ENCODE data around the gene UGT1A8. TPM values are rescaled to one million over a fixed set of nuclear protein-coding genes. Genes with fewer than 3 reads are reported as not detected.

UGT1A8 gene
- total RNA-seq, 1 donor from 2014 or later: 0.17 TPM

DNA sequence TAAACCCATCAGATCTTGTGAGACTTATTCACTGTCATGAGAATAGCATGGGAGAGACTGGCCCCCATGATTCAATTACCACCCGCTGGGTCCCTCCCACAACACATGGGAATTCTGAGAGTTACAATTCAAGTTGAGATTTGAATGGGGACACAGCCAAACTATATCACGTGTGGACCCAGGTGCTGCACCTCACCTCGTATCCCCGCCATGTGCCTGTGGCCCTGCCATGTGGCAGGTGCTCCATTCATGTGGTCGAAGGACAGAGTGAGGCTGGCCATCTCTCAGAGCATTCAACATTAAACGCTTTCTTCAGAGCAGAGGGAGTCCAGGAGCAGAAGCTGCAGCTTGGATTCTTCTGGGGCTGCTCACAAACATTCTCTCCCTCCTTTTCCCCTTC lies 193.0 kb downstream of the UGT1A8 start:
- Mint-ChIP-seq H3K27me3 (peaks cover 17% of the 10 kb centered on the region), H3K9me3 (no peaks in the 10 kb centered on the region), H3K27ac (no peak overlapping the region), H3K4me1 (ENCODE audit: unreplicated experiment) (no peaks in the 10 kb centered on the region), H3K36me3 (no peaks in the 10 kb centered on the region), H3K4me3 (no peak overlapping the region)
- TF ChIP-seq, protein P1, sequence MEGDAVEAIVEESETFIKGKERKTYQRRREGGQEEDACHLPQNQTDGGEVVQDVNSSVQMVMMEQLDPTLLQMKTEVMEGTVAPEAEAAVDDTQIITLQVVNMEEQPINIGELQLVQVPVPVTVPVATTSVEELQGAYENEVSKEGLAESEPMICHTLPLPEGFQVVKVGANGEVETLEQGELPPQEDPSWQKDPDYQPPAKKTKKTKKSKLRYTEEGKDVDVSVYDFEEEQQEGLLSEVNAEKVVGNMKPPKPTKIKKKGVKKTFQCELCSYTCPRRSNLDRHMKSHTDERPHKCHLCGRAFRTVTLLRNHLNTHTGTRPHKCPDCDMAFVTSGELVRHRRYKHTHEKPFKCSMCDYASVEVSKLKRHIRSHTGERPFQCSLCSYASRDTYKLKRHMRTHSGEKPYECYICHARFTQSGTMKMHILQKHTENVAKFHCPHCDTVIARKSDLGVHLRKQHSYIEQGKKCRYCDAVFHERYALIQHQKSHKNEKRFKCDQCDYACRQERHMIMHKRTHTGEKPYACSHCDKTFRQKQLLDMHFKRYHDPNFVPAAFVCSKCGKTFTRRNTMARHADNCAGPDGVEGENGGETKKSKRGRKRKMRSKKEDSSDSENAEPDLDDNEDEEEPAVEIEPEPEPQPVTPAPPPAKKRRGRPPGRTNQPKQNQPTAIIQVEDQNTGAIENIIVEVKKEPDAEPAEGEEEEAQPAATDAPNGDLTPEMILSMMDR (conservative IDR thresholded peaks at IDR 0.05): no peak
- peak; percentile 59 for DNase-seq (ENCODE audit: extremely low spot score, unreplicated experiment)

DNA sequence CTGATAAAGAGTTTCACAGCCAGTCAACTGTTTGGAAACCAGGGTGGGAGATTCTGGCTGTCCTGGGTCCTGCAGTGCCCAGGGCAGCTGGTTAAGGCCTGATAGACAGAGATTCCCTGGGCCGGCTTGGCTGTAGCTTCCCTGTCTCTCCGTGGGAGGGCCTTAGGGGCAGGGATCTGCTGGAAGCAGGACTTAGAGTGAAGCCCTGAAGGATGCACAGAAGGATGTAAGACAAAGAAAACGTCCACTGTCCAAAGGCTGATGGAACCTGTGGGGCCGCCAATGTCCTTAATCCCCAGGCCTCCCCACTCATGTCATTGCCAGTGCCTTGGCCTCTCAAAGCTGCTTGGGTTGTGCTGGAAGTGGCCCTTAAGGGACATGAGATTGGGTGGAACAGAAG lies 193.7 kb downstream of the UGT1A8 start:
- peaks cover 15% of the 10 kb centered on the region for H3K27me3 Mint-ChIP-seq
- H3K4me3 Mint-ChIP-seq: no peak overlapping the region
- H3K27ac Mint-ChIP-seq: no peak overlapping the region

DNA sequence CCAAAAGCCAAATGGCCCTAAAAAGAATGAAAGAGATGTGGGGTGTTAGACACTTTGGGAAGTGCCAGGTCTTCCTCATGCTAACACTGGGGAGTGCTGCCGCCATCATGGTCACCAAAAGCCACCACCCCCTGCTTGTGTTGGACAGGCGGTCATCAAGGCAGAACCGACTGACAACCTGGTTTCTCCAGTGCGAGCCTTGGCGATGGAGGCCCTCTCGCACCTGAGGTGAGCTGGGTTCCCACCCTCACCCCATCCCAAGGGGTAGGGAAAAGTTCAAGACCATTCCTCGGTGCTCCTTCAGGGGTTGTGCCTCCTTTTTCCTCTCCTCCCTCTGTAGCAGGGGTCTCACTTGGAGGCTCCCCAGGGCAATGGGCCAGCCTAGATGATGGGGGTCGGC lies 194.3 kb downstream of the UGT1A8 start:
- Mint-ChIP-seq H3K9me3 (no peaks in the 10 kb centered on the region), H3K4me1 (ENCODE audit: unreplicated experiment) (peaks cover 5% of the 10 kb centered on the region), H3K27ac (no peak overlapping the region), H3K36me3 (no peaks in the 10 kb centered on the region), H3K27me3 (peaks cover 15% of the 10 kb centered on the region), H3K4me3 (no peak overlapping the region)
- TF ChIP-seq, protein P1 (conservative IDR thresholded peaks at IDR 0.05): no peak
- peak; percentile 40 for DNase-seq (ENCODE audit: extremely low spot score, unreplicated experiment)

More for the DNA sequence above, 193.7 kb downstream of the UGT1A8 start:
- no peaks in the 10 kb centered on the region for H3K9me3 Mint-ChIP-seq
- TF ChIP-seq, protein P1 (conservative IDR thresholded peaks at IDR 0.05): no peak
- DNase-seq (ENCODE audit: extremely low spot score, unreplicated experiment): no peak
- H3K36me3 Mint-ChIP-seq: no peaks in the 10 kb centered on the region
- no peaks in the 10 kb centered on the region for H3K4me1 Mint-ChIP-seq (ENCODE audit: unreplicated experiment)

DNA sequence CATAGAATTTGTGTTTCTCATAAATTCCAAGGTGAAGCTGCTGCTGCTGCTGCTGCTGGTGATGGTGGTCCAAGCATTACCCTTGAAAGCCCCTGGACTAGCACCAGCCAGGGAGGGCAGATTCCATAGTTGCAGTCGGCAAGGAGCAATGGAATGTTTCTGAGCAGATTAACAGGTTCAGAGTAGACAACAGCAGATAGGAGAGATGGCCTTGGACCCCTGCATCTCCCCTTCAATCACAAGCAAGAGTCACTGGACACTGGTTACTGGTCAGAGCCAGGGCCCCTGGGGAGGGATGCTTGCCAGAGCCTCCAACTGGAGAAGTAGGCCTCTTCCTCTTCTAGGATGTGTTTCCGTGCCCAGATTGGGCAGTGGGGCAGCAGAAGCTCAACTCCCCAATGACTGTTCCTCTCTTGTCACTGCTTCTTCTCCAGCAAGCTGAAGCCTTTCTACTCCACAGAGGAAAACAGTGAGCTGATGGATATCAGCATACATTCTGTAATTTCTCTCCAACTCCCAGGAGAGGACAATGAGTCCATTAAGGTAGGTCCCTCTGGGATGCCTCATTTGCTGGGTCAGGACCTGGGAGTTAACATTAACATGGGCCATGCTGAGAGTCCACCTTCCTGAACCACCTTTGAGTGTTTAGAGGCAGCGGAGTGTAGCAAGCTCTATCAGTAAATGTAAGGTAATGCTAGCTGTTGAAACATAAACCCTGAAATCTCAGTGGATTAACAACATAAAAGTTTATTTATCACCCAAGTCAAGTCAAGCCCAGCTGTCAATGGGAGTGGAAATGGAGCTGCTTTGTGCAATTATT lies 196.0 kb downstream of the UGT1A8 start:
- TF ChIP-seq, protein P1 (conservative IDR thresholded peaks at IDR 0.05): no peak
- DNase-seq (ENCODE audit: extremely low spot score, unreplicated experiment): peak; percentile 37
- Mint-ChIP-seq H3K4me3 (no peak overlapping the region), H3K4me1 (ENCODE audit: unreplicated experiment) (peaks cover 11% of the 10 kb centered on the region), H3K9me3 (no peaks in the 10 kb centered on the region), H3K27ac (no peak overlapping the region), H3K27me3 (peaks cover 15% of the 10 kb centered on the region), H3K36me3 (no peaks in the 10 kb centered on the region)

DNA sequence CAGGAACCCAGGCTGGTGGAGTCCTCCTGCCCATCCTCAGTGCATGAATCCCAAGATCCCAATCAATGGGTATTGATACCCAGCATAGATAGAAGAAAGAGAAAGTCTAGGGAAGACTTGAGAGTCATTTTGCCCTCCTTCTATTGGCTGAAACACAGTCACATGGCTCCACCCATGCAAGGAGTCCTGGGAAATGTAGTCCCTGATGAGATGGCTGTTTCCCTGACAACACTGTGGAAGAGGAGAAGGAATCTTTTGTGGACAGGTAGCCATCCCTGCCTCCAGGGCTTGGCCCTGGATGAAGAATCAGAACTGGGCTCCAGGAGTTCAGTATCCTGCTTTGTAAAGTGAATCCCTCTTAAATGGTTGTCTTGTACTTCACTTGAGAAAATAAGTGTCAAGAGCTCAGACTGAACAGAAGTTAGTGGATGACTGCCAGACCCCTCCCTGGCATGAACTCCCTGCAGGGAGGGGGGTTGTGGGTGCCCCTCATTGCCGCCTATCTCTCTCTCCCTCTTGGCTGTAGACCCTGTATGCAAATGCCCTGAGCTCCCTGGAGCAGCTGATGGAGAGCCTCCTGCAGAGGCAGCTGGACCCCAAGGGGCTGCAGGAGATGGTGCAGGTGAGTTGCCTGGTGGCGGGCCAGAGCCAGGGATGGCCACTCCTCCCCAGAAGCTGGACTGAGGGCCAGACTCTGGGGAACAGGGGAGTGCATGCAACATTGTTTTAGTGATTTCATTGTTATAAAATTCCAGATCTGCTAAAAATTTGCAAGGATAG lies 196.8 kb downstream of the UGT1A8 start:
- Mint-ChIP-seq H3K9me3 (no peaks in the 10 kb centered on the region), H3K4me1 (ENCODE audit: unreplicated experiment) (peaks cover 11% of the 10 kb centered on the region), H3K27me3 (peaks cover 15% of the 10 kb centered on the region), H3K4me3 (no peak overlapping the region), H3K36me3 (no peaks in the 10 kb centered on the region), H3K27ac (no peak overlapping the region)
- TF ChIP-seq, protein P1 (conservative IDR thresholded peaks at IDR 0.05): no peak
- peak; percentile 52 for DNase-seq (ENCODE audit: extremely low spot score, unreplicated experiment)

All from type B pancreatic cell (in vitro differentiated cells).